NCI-H146 (cell line): Measurements from ENCODE around the gene RHPN2.

ENCODE experiments used
- DNase-seq: peaks from one replicate; lab custom pipeline; 2025; lab: John Stamatoyannopoulos, UW

The RHPN2 gene

DNA sequence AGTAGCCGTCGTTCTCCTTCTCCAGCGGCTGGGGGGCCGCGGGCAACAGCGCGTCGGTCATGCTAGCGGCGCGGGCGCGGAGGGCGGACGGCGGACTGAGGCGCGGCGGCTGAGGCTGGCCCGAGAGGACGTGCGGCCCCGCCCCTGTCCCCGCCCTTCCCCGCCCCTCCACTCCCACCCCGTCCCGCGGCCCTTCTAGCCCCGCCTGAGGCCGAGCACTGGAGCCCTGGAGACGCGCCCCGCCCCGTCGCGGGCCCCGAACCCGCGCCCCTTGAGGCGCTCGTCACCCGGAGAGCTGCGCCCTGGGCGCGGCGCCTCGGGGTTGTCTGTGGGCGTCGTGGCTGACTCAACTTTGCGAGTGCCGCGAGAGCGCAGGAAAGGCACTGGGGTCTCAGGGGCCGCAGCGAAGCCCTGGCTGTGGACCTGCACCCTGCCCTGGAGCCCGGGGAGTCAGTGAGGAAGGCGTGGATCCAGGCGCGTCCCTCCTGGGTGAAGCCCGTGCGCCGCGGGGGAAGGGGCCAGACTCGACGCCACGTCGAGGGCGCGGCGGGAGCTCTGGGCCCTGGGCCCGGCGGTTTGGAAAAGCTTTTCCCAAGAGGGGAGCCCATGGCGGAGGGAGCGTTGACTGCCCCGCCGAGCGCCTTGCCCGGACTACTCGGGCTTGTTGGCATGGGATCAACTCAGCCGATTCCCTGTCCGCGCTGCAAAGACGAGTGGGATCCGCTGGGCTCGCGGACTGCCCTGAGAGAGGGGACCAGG, at the start of gene RHPN2:
RHPN2 (minus strand) TSS at position 97 of the 759 bp plus-strand sequence; CDS start at position 61, 36 bp downstream.
- peak; percentile 78 for DNase-seq

DNA sequence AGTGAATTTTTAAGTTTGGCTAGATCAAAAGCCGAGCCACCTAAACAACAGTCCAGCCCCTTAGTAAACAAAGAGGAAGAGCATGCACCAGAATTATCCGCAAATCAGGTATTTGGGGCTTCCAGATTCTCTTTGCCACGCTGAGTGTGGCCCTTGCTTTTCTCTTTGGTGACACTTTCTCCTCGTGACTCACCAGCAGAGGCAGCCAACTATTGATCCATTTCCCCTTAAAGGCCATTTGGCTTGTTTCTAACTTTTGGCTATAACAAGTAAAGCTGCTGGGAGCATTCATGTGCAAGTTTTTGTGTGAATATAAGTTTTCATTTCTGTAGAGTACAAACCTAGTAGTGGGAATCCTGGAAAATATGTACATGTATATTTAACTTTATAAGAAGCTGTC, 49.6 kb upstream of the RHPN2 start:
- DNase-seq: no peak

DNA sequence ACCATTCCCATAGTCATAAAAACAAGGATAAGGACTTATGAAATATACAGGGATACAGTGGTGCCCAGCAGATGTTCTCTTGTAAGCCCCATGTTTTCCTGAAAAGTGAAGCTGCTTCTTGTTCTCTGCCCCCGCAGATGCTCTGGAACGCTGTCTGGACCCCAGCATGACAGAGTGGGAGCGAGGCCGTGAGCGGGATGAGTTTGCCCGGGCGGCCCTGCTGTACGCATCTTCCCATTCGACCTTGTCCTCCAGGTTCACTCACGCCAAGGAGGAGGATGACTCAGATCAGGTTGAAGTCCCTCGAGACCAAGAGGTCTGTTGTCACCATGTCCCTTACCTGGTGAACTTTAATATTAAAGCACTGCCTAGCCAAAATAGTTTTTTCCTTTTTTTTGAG, 46.9 kb upstream of the RHPN2 start:
- no peak for DNase-seq

DNA sequence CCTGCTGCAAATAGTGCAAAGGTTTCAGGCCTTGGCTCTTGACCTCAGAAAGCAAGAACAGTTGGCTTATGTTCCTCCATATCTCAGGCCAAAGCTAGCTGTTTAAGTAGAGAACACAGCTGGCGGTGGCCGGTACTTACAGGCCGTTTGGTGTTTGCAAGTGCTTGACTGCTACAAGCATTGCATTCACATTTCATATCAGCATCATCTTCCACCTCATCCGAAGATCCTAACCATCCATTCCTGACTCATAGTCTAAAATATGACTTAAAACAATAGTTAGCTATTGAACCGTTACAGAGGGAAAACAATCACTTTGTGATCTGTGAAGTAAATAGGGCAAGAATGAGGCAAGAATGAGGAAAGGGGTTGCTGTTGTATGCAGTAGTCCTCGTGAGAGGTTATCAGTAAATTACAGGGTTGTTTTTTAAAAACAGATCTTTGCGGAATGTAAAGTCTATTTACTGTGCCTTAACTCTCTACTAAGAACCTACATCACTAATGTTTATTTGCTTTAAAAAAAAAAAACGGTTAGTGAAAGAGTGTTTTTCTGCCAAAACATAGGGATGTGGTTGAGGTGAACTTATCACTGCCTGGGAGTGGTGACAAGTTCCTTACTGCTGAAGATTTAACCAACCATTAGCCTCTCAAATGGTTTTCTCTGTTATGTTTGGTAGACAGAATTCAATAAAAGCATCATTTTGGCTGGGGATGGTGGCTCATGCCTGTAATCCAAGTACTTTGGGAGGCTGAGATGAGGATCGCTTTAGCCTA, 45.6 kb upstream of the RHPN2 start:
- DNase-seq: no peak

DNA sequence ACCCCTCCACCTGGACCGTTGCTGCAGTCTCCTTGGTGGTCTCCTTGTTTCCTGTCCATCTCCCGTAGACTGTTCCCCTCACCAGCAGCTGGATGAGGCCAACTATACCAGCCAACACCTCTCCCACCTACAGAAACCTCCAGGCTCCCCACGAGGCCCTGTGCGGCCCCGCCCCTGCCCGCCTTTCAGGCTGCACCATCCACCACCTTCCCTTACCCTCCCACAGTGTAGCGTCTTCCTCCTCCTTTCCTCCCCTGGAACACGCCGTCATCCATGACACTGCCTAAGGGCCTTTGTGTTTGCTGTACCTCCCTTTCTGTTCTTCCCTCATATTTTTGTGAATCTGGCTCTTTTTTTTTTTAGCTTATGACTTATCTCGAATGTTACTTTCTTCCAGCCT, 43.5 kb upstream of the RHPN2 start:
- DNase-seq: no peak

DNA sequence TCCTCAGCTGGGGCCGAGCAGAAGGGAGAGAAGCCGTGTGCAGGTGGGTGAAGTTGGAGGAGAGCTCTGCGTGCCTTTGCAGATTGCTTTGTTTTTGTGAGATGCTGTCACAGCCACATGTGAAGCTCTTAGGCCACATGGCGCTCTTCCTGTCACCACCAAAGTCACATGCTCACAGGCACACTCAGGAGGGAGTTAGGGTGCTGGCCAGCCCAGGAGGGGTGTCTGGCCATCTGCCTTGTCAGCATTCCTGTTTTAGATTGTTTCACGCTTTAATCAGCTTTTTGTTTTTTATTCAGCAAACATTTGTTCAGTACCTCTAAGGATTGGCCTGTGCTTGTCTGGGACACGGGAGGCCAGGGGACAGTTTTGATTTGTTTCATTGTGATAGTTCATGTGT, 38.2 kb upstream of the RHPN2 start:
- DNase-seq: no peak

DNA sequence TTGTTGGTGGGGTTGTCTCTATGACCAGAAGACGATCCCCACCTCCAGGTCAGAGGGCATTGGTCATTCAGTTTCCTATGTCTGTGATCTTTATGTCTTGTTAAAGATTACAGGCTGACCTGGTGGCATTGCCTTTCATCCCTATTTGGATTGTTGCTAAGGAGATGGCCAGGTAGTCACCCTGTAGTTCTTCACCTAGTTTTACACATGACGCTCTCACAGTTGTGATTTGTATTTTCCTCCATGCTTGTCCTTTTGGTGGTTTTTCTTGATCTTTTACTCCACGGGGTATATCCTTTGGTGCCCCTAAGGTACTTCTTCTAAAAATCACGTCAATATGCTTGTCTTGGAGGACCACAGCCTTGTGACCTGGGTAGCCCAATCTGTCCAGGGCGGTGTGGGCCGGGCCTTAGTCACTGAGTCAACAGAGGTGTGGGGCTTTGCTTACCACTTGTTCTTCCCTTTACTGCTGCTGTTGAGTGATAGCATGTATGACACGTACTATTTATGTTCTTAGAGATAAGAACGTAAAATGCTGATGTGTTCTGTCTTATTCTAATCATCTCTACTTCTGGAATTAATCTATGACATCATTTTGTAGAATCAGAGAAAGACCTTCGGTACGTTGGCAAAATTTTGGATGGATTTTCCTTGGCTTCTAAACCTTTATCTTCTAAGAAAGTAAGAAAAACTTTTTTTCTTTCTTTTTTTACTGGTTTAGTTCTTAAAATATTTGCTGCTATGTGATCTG, 36.4 kb upstream of the RHPN2 start:
- DNase-seq: no peak

DNA sequence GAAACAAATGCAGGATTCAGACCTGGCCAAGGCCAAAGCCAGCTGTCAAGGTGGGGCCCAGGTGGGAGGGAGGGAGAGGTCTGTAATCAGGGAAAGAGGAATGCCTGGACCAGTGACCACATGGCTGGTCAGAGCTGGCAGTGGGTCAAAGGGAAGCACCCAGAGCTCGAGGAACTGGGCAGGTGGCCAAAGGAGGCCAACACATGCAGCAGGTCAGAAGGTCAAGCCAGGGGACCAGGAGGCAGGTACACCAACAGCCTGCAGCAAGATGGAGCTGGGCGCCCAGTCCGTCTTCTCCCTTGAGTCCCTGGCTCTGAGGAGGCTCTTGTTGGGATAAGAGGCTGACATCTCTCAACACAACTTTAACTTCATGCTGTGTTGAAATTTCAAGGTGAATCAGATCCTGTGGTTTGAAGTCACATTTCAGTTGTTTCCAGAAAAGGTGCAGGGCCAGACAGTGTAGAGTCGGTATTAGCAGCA, 33.4 kb upstream of the RHPN2 start:
- no peak for DNase-seq

DNA sequence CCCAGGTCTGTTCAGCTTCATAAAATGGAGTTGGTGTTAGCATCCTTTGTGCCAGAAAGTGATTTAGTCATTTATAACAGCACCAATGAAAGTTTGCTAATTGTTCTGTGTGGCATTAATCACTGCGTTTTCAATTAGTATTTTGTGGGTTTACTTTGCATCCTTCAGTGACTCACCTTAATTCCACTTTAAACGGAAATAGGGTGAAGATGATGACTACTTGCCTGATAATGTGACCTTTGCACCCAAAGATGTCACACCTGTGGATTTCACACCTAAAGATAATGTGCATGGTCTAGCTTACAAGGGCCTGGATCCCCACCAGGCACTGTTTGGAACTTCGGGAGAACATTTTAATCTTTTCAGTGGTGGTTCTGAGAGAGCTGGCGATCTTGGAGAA, 31.3 kb upstream of the RHPN2 start:
- no peak for DNase-seq

DNA sequence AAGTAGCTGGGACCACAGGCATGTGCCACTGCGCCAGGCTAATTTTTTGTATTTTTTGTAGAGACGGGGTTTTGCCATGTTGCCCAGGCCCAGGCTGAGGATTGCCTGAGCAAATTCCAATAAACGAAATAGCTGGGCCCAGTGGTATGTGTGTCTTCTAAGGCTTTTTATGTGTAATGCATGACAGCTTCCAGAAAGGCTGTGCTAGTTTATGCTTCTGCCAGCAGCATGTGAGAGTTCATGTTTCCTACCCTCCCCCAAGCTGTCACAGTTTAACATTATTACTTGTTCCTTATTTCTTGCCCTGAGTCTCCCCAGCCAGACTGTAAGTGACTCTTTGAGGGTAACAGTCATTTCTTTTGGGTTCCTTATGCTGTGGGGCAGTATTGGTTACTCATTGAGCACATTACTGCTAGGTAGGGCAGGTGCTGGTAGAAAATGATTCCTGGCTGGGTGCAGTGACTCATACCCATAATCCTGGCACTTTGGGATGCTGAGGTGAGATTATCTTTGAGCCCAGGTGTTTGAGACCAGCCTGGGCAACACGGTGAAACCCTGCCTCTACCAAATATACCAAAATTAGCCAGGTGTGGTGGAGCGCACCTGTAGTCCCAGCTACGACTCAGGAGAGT, 29.9 kb upstream of the RHPN2 start:
- DNase-seq: no peak

DNA sequence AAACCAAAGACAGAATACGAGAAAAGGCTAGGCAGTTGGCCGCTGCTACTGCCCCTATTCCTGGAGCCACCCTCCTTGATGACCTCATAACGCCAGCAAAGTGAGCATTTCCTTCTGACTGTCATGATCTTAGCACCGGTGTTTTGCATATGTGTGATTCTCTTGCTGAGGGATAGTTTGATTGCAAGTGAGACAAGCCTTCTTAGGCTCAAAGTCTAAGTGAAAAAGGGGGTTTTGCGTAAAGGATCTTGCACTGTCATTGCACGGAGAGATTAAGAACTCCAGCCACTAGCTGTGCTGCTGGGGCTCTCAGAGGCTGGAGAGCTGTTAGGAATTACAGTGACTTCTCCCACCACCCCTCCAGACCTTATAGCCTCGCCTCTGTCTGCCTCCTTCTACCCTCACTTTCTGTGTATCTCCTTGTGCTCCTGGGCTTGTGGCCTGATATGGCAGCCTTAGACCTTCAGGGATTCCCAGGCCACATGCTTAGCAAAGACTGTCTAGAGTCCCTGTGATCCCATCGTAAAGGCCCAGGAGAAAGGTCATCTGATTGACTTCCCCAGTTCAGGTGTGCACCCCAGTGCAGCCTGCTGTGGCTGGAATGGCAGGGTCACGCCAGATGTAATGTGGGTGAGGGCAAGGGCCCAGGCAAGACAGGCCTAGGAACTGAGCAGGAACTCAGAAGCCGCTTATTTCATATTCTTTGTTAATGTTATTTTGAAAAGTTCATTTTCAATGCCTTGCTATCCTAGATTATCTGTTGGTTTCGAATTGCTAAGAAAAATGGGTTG, 28.9 kb upstream of the RHPN2 start:
- no peak for DNase-seq

DNA sequence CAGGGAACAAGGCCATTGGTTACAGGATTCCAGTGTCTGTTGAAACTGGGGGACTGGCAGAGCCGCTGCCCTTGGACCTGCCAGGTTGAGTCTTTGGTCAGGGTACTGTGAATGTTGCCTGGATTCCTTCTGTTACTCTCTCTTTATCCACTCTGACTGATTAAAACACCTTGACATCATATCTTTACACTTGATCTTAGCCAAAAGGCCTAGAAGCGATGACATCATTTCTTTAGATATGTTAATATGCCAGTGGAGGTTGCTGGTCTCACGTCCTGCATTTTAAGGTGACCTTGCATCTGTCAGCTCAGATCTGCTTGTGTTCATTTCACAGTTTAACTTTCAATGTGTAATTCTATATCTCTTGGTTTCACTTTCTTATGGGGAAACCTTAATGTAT, 25.5 kb upstream of the RHPN2 start:
- DNase-seq: no peak

DNA sequence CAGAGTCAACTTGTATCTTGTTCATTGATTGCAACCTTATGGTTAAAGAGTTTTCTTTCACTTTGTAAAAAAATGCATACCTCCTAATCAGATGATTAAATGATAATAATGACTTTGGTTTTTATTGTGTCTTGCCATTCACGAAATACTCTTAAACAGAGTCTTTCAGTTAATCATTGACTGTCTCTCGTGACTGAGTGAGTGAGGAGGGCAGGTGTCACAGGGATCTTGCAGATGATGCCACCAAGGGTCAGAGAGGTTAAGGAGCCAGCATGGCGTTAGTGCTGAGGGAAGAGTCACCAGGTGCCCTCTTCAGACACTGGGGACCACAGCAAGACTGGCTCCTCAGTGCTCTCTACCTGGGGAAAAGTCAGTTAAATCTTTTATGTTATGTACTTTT, 24.3 kb upstream of the RHPN2 start:
- DNase-seq: no peak

DNA sequence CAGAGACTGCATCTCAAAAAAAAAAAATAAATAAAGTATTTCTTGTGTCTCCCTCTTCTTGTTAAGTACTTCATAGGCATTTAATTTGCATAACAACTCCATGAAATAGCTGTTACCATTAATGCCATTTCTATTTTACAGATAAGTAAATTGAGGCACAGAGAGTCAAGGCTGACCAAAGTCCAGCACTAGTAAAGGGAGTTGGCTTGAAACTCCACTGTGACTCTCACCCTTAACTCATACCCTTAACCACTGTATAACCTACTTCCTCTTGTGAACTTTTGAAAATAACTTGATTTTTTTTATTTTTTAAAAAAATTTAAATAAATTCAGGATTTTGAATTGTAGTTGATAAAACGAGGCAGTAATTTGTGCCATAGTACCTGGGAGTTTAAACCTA, 22.3 kb upstream of the RHPN2 start:
- DNase-seq: no peak

DNA sequence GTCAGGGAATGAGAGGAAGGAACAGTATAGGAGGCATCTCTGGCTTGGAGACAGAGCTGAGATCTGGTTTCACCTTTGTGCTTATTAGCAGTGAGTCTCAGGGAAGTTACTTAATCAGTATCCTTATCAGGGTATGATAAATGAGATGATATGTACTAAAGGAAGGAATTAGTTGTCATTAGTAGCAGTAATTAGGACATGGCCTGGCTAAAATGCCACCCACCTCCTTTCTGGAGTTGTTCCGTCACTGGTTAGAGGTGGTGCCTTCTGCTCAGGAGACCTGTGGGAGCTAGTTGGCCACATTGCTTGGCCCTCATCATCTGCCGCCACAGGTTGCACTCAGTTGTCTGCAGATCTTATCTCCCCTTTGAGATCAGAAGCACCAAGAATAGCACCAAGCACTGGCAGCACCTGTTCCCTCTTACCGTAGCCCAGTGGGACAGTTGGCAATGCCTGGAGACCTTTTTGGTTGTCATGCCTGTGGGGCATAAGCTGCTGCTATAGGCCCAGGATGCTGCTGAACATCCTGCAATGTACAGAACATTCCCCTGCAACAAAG, 21.0 kb upstream of the RHPN2 start:
- DNase-seq: peak; percentile 17

DNA sequence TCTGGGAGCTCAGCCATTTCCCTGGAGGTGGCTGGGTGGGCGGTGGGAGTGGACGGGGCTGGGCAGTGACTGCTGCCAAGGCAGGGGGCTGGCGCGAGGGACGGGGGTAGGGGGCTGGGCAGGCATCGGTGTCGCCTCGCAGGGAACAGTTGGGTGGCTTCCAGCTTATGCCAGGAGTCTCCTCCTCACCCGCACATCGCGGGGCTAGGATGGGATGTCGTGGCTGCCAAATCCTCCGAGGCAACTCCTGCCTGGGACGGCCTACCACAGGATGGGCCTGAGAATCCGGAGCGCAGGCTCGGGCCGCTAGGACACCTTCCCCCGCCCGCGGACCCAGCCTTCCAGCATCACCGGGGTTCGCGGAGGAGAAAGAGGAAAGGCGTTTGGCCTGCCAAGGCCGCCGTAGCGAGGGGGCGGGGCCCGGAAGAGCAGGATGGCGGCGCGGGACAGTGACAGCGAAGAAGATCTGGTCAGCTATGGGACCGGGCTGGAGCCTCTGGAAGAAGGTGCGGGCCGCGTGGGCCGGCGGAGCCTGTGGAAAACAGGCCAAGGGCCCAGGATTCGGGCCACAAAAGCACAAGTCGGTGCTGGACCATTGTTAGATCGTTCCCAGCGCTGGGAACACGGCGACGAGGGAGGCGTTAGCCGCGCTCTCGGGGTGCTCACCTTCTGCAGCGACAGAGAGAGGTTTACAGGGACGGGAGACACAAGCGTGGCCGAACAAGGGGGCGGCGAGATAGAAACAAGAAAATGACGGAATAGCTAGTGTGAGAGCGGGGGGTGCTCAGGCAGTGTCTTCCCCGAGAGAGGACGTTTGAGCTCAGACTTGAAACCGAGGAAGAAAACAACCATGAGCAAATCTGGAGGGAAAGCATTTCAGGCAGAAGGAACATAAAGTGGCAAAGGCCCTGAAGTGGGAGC, 16.3 kb upstream of the RHPN2 start, which contains the start of gene GPATCH1:
GPATCH1 (plus strand) TSS at position 421 of the 921 bp plus-strand sequence; CDS start at position 434, 13 bp downstream.
- DNase-seq: peak; percentile 87

DNA sequence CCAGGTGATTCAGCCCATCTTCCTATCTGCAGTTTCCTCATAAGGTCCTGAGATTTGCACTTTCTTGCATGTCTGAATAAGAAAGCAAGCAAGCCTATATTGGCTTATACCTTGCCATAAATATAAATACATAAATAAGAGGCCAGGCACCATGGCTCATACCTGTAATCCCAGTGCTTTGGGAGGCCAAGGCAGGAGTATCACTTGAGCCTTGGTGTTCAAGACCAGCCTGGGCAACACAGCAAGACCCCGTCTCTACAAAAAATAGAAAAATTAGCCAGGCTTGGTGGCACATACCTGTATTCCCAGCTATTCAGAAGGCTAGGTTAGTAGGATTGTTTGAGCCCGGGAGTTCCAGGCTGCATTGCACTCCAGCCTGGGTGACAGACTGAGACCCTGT, 10.8 kb upstream of the RHPN2 start:
- DNase-seq: no peak

DNA sequence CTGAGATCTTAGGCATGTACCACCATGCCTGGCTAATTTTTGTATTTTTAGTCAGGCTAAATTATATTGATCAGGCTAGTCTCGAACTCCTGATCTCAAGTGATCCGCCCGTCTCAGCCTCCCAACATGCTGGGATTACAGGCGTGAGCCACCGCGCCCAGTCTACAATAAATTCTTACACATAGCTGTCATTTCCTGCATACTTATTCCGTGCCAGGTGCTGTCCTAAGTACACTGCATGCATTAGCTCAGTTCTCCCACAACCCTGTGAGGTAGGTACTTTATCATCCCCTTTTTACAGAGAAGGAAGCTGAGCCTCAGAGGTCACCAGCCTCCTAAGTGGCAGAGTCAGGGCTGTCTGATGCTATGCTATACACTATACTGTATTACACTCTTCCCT, 7.2 kb upstream of the RHPN2 start:
- no peak for DNase-seq

DNA sequence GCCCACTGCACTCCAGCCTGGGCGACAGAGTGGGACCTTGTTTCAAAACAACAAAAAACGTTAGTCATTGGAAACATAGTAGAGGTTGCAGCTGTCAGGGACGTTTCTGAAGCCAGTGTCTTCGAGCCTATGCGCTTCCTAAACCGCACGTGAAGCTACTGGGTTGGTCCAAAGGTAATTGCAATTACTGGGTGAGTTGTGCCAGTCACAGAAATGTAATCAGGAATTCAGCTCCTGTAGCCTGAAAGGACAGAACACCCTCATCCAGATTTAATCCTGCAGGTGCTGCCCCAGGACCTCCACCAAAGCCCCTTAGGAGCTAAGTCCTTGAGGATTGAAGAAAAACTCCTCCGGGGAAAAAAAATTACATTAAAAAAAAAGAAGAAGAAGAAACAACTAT, 2.4 kb upstream of the RHPN2 start:
- no peak for DNase-seq

DNA sequence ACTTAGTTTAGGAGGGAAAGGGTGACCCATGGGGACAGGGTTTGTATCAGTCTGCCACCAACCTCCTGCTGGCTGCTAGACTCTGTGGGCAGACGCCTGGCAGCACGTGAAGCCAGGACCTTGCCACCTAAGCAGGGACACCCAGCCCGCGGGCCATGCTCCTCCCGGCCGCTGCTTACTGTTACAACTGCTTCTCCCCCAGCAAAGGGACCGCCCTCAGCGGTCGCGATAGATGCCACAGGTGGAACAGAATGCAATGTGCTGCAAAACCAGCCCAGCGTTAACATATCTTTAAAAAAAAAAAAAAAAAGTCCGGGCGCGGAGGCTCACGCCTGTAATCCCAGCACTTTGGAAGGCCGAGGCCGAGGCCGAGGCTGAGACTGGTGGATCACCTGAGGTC, 1.9 kb upstream of the RHPN2 start:
- DNase-seq: no peak
